ENCODE measurements around the gene MDK. TPM values are rescaled to one million over a fixed set of nuclear protein-coding genes. Genes with fewer than 3 reads are reported as not detected.
"Not testable (repeated sequence)": the region's sequence is repeated elsewhere in the genome, so short reads cannot be mapped to it uniquely, and the experiment has no call there.

The MDK gene
- total RNA-seq, 1 donor, result 27.5 TPM

- Histone ChIP-seq H3K36me3 (ENCODE audit: insufficient read depth, low read length) (peaks cover 22% of the 10 kb centered on the region), H3K27ac (ENCODE audit: low read depth, low read length) (no peak overlapping the region), H4K20me1 (ENCODE audit: insufficient read depth, low read length) (peaks cover 26% of the 10 kb centered on the region), H3K27me3 (ENCODE audit: insufficient read depth, low read length) (no peaks in the 10 kb centered on the region), H3K4me1 (ENCODE audit: insufficient read depth, low read length) (peaks cover 11% of the 10 kb centered on the region), H2AFZ (ENCODE audit: low read length) (no peak overlapping the region), H3K4me3 (ENCODE audit: insufficient read depth, low read length) (no peak overlapping the region), H3K4me2 (ENCODE audit: insufficient read depth, low read length) (no peak overlapping the region), H3K9me3 (ENCODE audit: low read depth, low read length) (no peaks in the 10 kb centered on the region), H3K79me2 (ENCODE audit: insufficient read depth, low read length) (peaks cover 22% of the 10 kb centered on the region)
- peak; percentile 0 for TF ChIP-seq CTCF (IDR thresholded peaks at IDR 0.05; ENCODE audit: extremely low read depth, low read depth, low read length)
- DNase-seq (ENCODE audit: insufficient read length, low spot score, missing footprints), result no peak
These were observed 13.6 kb upstream of the MDK start for GRCh38 chr11:46367916-46368267.

GRCh38 chr11:46369458-46370152 lies 11.9 kb upstream of the MDK start:
- H3K4me1 ChIP-seq (ENCODE audit: insufficient read depth, low read length), result no peaks in the 10 kb centered on the region
- peak; percentile 90 for TF ChIP-seq CTCF (IDR thresholded peaks at IDR 0.05; ENCODE audit: extremely low read depth, low read depth, low read length)
- H3K36me3 ChIP-seq (ENCODE audit: insufficient read depth, low read length), result peaks cover 22% of the 10 kb centered on the region
- no peak overlapping the region for H3K4me3 ChIP-seq (ENCODE audit: insufficient read depth, low read length)
- peak; percentile 98 for DNase-seq (ENCODE audit: insufficient read length, low spot score, missing footprints)
- peaks cover 17% of the 10 kb centered on the region for H4K20me1 ChIP-seq (ENCODE audit: insufficient read depth, low read length)
- no peaks in the 10 kb centered on the region for H3K9me3 ChIP-seq (ENCODE audit: low read depth, low read length)
- H3K27ac ChIP-seq (ENCODE audit: low read depth, low read length), result no peak overlapping the region
- H3K27me3 ChIP-seq (ENCODE audit: insufficient read depth, low read length), result no peaks in the 10 kb centered on the region
- H3K4me2 ChIP-seq (ENCODE audit: insufficient read depth, low read length), result no peak overlapping the region
- no peak overlapping the region for H2AFZ ChIP-seq (ENCODE audit: low read length)
- H3K79me2 ChIP-seq (ENCODE audit: insufficient read depth, low read length), result peaks cover 5% of the 10 kb centered on the region

- Histone ChIP-seq H3K27ac (ENCODE audit: low read depth, low read length) (no peak overlapping the region), H3K4me1 (ENCODE audit: insufficient read depth, low read length) (no peaks in the 10 kb centered on the region), H2AFZ (ENCODE audit: low read length) (no peak overlapping the region), H3K36me3 (ENCODE audit: insufficient read depth, low read length) (peaks cover 22% of the 10 kb centered on the region), H3K27me3 (ENCODE audit: insufficient read depth, low read length) (no peaks in the 10 kb centered on the region), H3K4me2 (ENCODE audit: insufficient read depth, low read length) (no peak overlapping the region), H3K9me3 (ENCODE audit: low read depth, low read length) (no peaks in the 10 kb centered on the region), H3K79me2 (ENCODE audit: insufficient read depth, low read length) (peaks cover 3% of the 10 kb centered on the region), H4K20me1 (ENCODE audit: insufficient read depth, low read length) (peaks cover 13% of the 10 kb centered on the region), H3K4me3 (ENCODE audit: insufficient read depth, low read length) (no peak overlapping the region)
- no peak for TF ChIP-seq CTCF (IDR thresholded peaks at IDR 0.05; ENCODE audit: extremely low read depth, low read depth, low read length)
- no peak for DNase-seq (ENCODE audit: insufficient read length, low spot score, missing footprints)
These were observed 11.2 kb upstream of the MDK start for GRCh38 chr11:46370253-46370652.

GRCh38 chr11:46371262-46371661 lies 10.2 kb upstream of the MDK start:
- not testable (repeated sequence) for H3K27me3 ChIP-seq (ENCODE audit: insufficient read depth, low read length); H3K4me1 ChIP-seq (ENCODE audit: insufficient read depth, low read length); H2AFZ ChIP-seq (ENCODE audit: low read length); H3K79me2 ChIP-seq (ENCODE audit: insufficient read depth, low read length); H3K4me2 ChIP-seq (ENCODE audit: insufficient read depth, low read length); H3K9me3 ChIP-seq (ENCODE audit: low read depth, low read length); DNase-seq (ENCODE audit: insufficient read length, low spot score, missing footprints); H3K27ac ChIP-seq (ENCODE audit: low read depth, low read length); H3K4me3 ChIP-seq (ENCODE audit: insufficient read depth, low read length)
- H3K36me3 ChIP-seq (ENCODE audit: insufficient read depth, low read length), result peaks cover 22% of the 10 kb centered on the region
- peaks cover 13% of the 10 kb centered on the region for H4K20me1 ChIP-seq (ENCODE audit: insufficient read depth, low read length)
